GM19193 (cell line): ENCODE measurements around the gene FHAD1.

Experiments used
- POLR2A ChIP-seq: IDR thresholded peaks from 4 replicates; pipeline ENCODE4 v1.6.1; 2011; ENCODE audit not compliant: insufficient read depth, insufficient read length; ENCODE audit errors: extremely low read depth

FHAD1 gene

DNA sequence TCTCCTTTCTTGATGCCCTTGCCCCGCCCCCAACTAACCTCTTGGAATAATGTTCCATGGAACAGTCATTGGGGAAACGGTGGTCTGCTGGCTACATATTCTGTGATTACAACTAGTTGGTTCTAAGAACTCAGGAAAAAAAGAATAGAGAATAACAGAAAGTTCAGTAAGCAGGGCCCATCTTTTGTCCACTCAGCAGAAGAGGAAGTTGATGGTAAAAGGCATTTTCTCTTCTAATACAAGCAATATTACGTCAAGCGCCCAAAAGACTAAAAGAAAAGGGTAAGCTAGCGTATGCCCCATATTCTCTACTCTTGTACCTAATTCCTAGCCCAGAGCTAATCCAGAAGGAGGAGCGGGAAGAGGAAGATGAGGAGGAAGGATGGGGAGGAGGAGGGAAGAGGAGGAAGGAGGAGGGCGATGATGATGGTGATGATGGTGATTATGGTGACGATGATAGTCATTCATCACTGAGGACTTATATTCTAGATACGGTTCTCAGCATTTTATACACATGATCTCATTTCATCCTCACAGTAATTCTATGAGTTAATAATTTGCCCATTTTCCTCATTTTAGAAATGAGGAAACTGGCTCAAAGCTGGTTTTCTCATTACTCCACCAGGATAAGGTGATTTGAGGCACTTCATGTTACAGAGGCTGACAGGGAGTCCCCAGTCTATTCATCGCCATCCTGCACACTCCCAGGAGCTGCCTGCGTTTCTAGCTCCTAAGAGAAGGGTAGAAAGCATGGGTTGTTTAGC is 86.1 kb downstream of the FHAD1 start:
- no peak for TF ChIP-seq POLR2A

DNA sequence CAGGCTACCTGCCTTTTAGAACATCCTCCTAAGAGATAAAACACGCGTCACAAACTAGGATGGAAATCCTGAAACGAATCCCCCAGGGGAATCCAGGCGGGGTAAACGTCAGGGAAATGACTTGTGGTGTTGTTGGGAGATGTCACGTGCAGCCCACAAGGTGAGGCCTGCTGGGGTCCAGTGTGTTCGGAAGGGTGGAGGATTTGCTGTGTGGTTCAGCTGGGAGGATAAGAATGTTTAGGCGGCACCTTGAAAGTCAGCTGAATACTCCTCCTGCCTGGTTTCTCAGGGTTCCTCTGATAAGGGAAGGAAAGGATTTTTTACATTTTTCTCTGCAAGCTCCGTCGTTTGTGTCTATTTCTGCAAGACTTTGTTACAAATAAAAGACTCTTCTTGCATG is 88.0 kb downstream of the FHAD1 start:
- TF ChIP-seq POLR2A, result no peak

DNA sequence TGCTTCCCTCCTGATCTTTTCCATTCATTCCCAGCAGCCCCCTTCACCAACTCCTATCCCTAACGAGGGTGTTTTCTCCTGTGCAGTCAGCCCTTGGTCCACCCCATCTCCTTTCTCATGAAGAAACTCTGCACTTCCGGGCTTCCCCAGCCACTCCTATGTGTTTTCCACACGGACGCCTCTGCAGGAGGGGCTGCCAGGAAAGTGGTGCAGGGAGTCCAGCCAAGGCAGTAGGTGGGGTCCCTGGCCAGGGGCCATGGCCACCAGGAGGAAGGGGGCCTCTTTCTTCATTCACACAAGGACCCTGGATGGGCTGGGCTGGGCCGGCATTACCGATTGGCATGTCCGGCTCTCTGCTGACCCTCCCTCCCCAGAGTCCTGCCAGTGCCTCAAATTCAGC is 89.8 kb downstream of the FHAD1 start:
- no peak for TF ChIP-seq POLR2A

DNA sequence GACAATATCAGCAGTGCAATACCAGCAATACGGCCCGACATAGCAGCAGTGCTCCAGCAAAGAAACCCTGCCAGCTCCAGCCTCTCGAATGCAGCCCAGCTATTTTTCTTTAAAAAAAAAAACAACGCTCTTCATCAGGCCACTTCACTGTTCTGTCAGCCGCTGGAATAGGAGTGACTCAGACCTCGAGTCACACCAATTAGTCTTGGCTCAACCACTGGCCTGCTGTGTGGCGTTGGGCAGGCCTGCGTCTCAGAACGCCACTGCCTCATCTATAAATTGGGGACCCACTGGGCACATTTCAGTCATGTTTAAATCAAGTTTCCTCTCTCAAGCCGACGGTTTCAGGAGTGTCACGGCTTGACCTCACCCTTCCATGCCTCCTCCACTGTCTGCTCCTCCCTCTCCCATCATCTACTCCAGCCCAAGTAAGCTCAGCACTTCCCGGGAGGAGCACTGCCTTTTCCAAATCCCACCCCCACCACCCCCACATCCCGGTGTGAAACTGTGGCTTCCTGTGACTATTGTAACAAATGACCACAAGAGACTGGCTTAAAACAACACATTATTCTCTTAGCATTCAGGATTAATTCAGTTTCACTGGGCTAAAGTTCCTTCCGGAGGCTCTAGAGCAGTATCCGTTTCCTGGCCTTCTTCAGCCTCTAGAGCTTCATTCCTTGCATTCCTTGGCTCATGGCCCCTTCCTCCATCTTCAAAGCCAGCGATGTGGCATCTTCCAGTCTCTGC is 90.8 kb downstream of the FHAD1 start:
- no peak for TF ChIP-seq POLR2A

DNA sequence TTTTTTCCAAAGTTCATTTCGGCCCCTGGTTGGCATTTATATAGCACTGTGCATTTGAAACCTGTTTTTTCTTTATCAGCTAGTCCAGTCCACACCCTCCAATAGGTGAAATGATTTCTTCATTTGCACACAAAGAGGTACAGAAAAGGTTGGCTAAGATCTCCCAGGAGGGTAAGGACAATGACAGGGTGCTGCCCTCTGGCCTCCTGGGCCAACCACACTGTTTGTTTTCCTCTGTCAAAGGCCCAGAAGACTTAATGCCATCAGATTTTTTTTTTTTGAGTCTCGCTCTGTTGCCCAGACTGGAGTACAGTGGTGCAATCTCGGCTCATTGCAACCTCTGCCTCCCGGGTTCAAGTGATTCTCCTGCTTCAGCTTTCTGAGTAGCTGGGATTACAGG is 92.5 kb downstream of the FHAD1 start:
- TF ChIP-seq POLR2A, result no peak

DNA sequence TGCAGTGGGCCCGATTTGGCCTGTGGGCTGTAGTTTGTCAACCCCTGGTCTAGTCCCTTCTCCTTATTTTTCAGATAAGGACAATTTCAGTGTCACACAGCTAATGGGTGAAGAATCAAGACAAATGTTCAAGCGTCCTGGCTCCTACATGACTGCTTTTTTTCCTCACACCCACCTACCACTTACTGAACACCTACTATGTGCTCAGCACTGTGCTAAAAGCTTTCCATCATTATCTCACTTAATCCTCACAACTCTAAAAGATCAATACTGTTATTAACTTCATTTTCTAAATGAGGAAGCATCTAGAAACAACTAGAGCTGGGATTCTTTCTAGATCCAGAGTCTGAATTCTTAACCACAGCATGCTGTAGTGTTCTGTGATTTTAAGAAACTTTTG is 94.2 kb downstream of the FHAD1 start:
- TF ChIP-seq POLR2A, result no peak

DNA sequence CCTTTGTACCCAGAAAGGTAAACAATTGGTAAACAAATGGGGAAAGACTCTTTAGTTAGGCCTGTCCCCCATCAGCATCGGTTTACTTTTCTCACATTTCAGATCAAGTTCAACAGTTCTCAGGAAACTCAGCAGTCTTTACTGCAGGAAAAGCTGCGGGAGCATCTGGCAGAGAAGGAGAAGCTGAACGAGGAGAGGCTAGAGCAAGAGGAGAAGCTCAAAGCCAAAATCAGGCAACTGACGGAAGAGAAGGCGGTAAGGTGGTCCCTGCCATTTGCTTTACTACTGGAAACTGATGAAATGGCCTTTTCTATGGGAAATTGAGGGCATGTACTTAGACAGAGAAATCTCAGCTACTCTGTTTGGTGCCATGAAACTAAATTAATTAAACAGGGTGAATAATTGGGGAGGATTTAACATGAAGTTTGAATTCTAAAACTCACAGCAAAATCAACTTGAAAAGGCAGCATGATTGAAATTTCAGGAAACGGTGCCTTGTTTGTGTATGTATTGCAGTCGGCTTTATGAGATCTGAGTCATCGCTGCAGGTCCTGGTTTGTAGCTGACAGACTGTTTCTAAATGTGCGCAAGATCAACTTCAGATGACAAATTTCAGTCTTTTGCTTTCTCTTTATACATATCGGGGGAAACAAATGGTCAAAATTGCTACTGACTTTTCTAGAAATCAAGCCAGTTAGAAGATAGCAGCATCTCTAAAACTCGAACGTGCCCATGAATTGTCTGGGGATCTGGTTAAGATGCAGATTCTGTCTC is 94.8 kb downstream of the FHAD1 start:
- no peak for TF ChIP-seq POLR2A

DNA sequence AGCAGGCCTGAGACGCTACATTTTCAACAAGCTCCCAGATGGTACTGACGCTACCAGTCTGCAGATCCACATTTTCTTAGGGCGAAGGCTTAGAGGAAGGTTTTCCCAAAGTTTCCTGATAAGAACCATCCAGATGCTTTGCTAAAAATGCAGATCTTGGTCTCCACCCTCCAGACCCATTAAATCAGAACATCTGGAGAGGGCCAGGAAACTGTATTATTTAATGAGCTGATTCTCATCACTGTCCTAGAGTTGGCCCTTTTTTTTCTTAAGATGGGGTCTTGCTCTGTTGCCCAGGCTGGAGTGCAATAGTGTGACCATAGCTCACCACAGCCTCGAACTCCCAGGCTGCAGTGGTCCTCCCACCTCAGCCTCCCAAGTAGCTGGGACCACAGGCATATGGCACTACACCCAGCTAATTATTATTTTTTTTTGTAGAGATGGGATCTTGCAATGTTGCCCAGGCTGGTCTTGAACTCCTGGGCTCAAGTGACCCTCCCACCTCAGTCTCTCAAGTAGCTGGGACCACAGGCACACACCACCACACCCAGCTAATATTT is 95.5 kb downstream of the FHAD1 start:
- TF ChIP-seq POLR2A, result no peak

DNA sequence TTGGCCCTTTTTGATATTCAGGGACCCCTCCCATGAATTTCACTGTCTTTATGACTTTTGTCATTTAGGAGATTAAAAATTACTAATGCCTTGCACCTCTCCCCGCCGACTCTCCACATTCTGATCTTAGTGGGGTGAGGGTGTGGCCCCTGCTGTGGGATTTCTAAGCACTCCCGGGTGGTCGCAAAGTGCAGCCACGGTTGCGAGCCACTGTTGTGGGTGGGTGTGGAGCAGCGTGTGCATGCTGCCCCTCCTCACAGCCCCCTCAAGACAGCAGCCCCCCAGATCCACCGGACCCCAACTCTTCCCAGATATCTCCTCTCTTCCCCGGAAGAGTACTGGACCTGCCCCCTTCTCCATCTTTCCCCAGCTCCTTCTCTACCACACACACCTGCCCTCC is 96.1 kb downstream of the FHAD1 start:
- no peak for TF ChIP-seq POLR2A

DNA sequence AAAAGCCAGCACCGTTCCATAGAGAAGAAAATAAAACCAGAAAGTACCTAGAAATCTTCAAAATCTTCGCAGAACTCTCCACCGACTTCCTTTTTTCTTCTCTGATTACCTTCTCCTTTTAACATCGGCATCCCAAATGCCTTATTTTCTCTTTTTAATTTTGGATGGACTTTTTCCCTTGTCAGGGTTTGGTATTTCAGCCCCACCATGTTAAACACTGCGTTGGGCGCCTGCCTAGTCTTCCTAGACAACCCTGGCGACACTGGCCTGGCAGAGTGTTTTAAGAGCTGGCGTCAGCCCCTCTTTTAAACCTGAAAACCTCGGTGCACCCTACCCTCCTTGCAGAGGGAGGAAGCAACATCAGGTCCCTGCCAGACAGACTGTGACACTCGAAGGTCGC is 96.7 kb downstream of the FHAD1 start:
- TF ChIP-seq POLR2A, result no peak

DNA sequence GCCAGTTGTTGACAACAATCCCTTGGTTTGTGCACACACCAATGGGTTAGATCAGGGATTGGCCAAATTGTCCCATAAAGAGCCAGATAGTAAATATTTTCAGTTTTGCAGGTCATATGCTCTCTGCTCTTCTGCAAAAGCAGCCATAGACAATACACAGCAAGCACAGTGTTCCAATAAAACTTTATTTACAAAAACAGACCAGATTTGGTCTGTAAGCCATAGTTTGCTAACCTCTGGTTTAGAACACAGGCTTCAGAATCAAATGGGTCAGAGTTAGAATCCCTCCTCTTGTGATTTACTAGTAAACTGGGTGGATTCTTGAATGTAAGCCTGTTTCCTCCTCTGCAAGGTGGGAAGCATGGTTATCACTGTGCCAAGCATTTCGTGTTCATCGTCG is 97.4 kb downstream of the FHAD1 start:
- TF ChIP-seq POLR2A, result no peak

DNA sequence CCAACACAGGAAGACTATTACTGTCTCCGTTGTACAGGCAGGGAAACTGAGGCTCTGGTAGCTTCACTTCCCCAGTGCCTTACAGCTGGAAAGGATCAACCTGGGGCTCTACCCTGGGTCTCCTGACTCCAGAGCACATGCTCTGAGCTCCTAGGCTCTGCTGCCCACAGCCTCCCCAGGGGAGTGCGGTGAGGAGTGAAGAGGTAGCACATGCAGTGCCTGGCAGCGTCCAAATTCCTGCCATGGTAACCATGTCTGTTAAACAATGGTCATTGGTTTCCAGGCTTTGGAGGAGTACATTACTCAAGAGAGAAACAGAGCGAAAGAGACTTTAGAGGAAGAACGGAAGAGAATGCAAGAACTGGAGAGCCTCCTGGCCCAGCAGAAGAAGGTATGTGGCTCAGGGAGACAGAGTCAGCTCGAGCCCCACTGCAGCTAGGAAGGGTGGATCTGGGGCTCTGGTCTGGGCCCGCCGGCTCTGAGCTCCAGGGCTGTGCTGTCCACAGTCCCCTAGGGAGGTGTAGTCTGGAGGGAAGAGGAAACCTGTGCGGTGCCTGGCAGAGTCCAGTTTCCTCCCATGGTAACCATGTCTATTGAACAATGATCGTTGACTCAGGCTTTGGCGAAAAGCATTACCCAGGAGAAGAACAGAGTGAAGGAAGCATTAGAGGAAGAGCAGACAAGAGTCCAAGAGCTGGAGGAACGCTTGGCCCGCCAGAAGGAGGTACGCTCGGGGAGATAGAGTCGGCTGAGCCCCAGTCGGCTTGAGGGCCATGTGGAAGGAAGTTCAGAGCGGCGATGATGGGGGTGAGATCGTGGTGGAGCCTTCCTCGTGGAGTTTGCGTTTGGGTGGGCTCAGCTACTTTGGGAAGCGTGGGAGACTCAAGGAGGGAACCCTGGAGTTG is 98.0 kb downstream of the FHAD1 start:
- no peak for TF ChIP-seq POLR2A

DNA sequence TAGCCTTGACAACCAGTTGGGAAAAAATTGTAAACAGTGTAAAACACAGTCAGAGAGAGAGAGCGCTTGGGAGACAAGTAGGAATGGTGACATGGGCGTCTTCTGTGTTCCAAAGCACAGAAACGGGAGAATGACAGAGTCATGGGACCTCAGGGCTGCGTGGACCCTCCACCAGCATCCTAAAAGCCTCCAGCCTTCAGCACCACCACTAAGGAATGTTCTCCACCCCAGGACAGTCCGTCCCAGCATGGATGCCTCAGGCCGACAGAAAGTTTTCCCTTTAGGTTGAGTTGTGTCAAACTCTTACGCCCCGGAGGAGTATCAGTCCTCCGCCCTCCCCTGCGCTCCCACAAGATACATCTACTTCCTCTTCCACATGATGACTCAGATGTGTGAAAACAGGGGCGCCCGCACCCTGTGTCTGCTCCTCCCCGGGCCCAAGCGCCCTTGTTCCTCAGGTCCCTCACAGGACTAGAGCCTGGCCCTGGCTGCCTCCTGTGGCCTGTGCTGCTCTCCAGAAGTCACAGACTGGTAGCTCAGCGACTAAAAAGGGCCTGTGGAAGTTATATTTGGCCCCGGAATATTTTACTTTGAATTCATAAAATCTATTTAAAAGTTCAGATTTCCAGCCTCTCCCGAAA is 98.8 kb downstream of the FHAD1 start:
- TF ChIP-seq POLR2A, result no peak
